ENCODE data around the gene SLC44A5.
"Not testable (repeated sequence)": the region's sequence is repeated elsewhere in the genome, so short reads cannot be mapped to it uniquely, and the experiment has no call there.

SLC44A5 gene

DNA sequence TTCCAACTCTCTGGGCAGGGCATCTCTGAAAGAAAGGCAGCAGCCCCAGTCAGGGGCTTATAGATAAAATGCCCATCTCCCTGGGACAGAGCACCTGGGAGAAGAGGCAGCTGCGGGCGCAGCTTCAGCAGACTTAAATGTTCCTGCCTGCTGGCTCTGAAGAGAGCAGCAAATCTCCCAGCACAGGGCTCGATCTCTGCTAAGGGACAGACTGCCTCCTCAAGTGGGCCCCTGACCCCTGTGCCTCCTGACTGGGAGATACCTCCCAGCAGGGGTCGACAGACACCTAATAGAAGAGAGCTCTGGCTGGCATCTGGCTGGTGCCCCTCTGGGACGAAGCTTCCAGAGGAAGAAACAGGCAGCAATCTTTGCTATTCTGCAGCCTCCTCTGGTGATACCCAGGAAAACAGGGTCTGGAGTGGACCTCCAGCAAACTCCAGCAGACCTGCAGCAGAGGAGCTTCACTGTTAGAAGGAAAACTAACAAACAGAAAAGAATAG is 207.7 kb downstream of the SLC44A5 start:
- not testable (repeated sequence) for H3K27ac ChIP-seq (ENCODE audit: low read depth, low read length); H3K9ac ChIP-seq (ENCODE audit: low read depth, low read length); H3K9me3 ChIP-seq (ENCODE audit: insufficient read depth, low read depth, low read length); H3K4me1 ChIP-seq (ENCODE audit: insufficient read depth, low read length); H3K4me3 ChIP-seq (ENCODE audit: low read length); H3K36me3 ChIP-seq (ENCODE audit: insufficient read depth, low read length); H3K27me3 ChIP-seq (ENCODE audit: insufficient read depth, low read length)
- 93% methylated on average over 5 of the region's 5 CpGs for WGBS

DNA sequence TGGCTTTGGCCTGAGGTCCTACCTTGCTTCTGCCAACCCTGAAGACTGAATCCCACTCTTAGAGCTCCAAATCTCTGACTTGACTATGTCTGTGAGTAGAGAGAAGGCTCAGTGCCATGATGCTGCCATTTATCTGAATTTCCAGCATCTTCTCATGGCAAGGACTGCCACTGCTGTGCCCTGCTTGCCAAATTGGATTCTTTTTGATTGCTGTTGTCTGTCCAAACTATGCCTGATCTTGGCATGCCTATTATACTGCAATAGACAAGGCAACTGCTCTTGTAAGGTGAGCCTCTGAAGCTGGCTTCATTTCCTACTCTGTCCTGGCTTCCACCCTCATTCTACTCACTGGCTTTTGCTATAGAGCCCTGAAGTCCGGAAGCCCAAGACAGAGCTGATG is 210.2 kb downstream of the SLC44A5 start:
- Histone ChIP-seq H3K27me3 (ENCODE audit: insufficient read depth, low read length) (no peaks in the 10 kb centered on the region), H3K4me1 (ENCODE audit: insufficient read depth, low read length) (no peaks in the 10 kb centered on the region), H3K4me3 (ENCODE audit: low read length) (no peak overlapping the region), H3K9me3 (ENCODE audit: insufficient read depth, low read depth, low read length) (no peaks in the 10 kb centered on the region), H3K27ac (ENCODE audit: low read depth, low read length) (no peak overlapping the region), H3K36me3 (ENCODE audit: insufficient read depth, low read length) (no peaks in the 10 kb centered on the region), H3K9ac (ENCODE audit: low read depth, low read length) (no peak overlapping the region)
- 100% methylated on average over 1 of the region's 1 CpG for WGBS

DNA sequence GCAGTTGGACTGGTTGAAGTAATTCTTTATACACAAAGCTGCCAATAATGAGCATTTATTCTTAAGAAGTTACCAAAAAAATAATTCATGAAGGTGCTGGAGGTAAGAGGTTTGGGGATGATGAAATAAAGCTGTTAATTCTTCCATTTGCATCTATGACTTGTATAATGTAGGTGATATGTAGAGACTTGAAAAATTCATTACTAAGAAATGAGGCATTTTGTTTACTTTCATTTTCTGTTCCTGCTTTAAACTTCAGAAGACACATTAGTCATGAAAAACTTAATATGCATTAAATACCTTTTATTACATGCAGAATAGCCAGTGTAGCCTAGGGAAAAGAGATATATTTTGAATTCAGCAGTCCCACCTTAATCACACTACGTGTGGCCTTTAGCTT is 214.2 kb downstream of the SLC44A5 start:
- no peaks in the 10 kb centered on the region for H3K27me3 ChIP-seq (ENCODE audit: insufficient read depth, low read length)
- no peak overlapping the region for H3K4me3 ChIP-seq (ENCODE audit: low read length)
- H3K9me3 ChIP-seq (ENCODE audit: insufficient read depth, low read depth, low read length) = peaks cover 7% of the 10 kb centered on the region; the same call in 1 of the 2 replicates
- 100% methylated on average over 1 of the region's 1 CpG for WGBS
- no peak overlapping the region for H3K27ac ChIP-seq (ENCODE audit: low read depth, low read length)
- H3K9ac ChIP-seq (ENCODE audit: low read depth, low read length) = no peak overlapping the region
- no peaks in the 10 kb centered on the region for H3K4me1 ChIP-seq (ENCODE audit: insufficient read depth, low read length)
- no peaks in the 10 kb centered on the region for H3K36me3 ChIP-seq (ENCODE audit: insufficient read depth, low read length)

DNA sequence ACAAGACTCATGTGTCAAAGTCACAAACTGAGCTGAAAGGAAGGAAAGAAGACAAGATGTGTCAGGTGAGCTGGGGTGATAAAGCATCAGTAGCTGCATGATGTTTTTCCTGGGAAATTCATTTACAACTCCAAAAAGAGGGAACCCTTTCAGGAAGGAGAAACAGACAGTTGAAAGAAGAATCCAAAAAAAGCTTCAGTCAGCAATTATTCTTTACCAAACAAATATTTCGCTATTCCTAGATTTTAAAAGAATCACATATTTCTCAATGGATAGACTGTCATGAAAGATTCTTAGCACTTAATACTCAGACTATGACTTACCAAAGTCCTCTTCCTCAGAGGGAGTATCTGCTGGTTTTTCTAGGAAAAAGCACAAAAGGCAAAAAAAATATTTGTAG is 214.7 kb downstream of the SLC44A5 start:
- 100% methylated on average over 1 of the region's 1 CpG for WGBS
- Histone ChIP-seq H3K4me1 (ENCODE audit: insufficient read depth, low read length) (no peaks in the 10 kb centered on the region), H3K9ac (ENCODE audit: low read depth, low read length) (no peak overlapping the region), H3K36me3 (ENCODE audit: insufficient read depth, low read length) (no peaks in the 10 kb centered on the region), H3K9me3 (ENCODE audit: insufficient read depth, low read depth, low read length) (peaks cover 11% of the 10 kb centered on the region; the same call in 1 of the 2 replicates), H3K4me3 (ENCODE audit: low read length) (no peak overlapping the region), H3K27me3 (ENCODE audit: insufficient read depth, low read length) (no peaks in the 10 kb centered on the region), H3K27ac (ENCODE audit: low read depth, low read length) (no peak overlapping the region)

DNA sequence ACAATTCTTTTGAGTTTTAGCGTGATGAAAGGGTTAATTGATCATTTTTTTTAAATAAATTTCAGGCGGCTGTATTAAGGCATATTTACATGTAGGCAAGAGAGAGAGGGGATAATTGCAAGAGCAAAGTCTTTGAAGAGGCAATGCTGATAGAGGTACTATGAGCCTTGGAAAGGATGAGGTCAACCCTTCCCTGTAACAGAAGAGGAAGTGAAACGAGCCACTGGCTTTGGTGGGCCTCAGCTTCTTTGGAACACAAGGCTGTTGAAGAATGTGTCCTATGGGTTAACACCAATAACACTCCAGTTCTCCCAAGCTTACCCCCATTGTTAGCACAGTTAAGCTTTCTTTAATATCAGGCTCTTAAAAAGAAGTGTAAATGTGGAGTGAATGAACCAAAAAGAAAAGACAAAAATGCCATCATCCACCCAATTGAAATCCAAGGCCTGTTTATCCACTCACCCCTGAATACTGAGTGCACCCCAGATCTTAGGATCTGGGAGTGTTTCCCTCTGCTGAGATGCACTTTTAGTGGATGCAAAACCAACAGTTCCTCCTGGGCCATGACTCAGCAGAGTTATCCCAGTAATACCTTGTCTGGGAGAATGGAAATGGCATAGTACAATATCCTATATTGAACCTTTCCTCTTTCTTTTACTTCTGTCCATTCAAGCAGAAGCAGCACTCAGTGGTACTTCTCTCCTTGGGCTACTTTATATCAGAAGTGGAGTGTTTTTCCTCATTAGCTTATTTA is 216.4 kb downstream of the SLC44A5 start:
- H3K4me1 ChIP-seq (ENCODE audit: insufficient read depth, low read length) = no peaks in the 10 kb centered on the region
- 96% methylated on average over 2 of the region's 3 CpGs for WGBS
- peaks cover 21% of the 10 kb centered on the region; the same call in 1 of the 2 replicates for H3K9me3 ChIP-seq (ENCODE audit: insufficient read depth, low read depth, low read length)
- no peaks in the 10 kb centered on the region for H3K27me3 ChIP-seq (ENCODE audit: insufficient read depth, low read length)
- H3K27ac ChIP-seq (ENCODE audit: low read depth, low read length) = no peak overlapping the region
- no peak overlapping the region for H3K4me3 ChIP-seq (ENCODE audit: low read length)
- no peak overlapping the region for H3K9ac ChIP-seq (ENCODE audit: low read depth, low read length)
- H3K36me3 ChIP-seq (ENCODE audit: insufficient read depth, low read length) = no peaks in the 10 kb centered on the region

DNA sequence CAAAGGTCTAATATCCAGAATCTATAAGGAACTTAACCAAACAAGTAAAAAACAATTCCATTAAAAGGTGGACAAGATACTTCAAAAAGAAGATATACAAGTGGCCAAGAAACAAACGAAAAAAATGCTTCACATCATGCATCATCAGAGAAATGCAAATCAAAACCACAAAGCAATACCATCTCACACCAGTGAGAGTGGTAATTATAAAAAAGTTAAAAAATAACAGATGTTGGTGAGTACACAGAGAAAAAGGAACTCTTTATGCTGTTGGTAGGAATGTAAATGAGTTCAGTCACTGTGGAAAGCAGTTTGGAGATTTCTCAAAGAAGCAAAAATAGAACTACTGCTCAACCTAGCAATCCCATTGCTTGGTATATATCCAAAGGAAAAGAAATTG is 218.6 kb downstream of the SLC44A5 start:
- H3K27me3 ChIP-seq (ENCODE audit: insufficient read depth, low read length) = no peaks in the 10 kb centered on the region
- H3K9me3 ChIP-seq (ENCODE audit: insufficient read depth, low read depth, low read length) = peaks cover 34% of the 10 kb centered on the region; the same call in 1 of the 2 replicates
- no peaks in the 10 kb centered on the region for H3K36me3 ChIP-seq (ENCODE audit: insufficient read depth, low read length)
- H3K9ac ChIP-seq (ENCODE audit: low read depth, low read length) = no peak overlapping the region
- H3K4me3 ChIP-seq (ENCODE audit: low read length) = no peak overlapping the region
- H3K4me1 ChIP-seq (ENCODE audit: insufficient read depth, low read length) = no peaks in the 10 kb centered on the region
- no CpG with 5 or more reads among the region's 1 CpG for WGBS
- H3K27ac ChIP-seq (ENCODE audit: low read depth, low read length) = no peak overlapping the region

DNA sequence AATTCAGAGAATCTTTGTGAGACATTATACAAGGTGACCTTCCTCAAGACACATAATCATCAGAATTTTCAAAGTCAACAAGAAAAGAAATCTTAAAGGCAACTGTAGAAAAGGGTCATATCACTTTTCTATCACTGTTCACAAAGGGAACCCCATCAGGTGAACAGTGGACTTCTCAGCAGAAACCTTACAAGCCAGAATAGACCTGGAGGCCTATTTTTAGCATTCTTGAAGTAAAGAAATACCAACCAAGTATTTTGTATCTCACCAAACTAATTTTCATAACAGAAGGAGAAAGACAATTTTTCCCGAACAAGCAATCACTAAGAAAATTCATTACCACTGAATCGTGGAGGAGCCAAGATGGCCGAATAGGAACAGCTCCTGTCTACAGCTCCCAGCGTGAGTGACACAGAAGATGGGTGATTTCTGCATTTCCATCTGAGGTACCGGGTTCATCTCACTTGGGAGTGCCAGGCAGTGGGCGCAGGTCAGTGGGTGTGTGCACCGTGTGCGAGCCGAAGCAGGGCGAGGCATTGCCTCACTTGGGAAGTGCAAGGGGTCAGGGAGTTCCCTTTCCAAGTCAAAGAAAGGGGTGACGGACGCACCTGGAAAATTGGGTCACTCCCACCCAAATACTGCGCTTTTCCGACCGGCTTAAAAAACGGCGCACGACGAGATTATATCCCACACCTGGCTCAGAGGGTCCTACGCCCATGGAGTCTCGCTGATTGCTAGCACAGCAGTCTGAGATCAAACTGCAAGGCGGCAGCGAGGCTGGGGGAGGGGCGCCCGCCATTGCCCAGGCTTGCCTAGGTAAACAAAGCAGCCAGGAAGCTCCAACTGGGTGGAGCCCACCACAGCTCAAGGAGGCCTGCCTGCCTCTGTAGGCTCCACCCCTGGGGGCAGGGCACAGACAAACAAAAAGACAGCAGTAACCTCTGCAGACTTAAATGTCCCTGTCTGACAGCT is 235.2 kb downstream of the SLC44A5 start:
- not testable (repeated sequence) for H3K27me3 ChIP-seq (ENCODE audit: insufficient read depth, low read length); H3K9me3 ChIP-seq (ENCODE audit: insufficient read depth, low read depth, low read length); H3K36me3 ChIP-seq (ENCODE audit: insufficient read depth, low read length)
- 23% methylated on average over 23 of the region's 25 CpGs for WGBS
- Histone ChIP-seq H3K4me1 (ENCODE audit: insufficient read depth, low read length) (peaks cover 24% of the 10 kb centered on the region), H3K9ac (ENCODE audit: low read depth, low read length) (peak overlapping the region; percentile 74), H3K27ac (ENCODE audit: low read depth, low read length) (peak overlapping the region; percentile 44; the same call in 1 of the 2 replicates), H3K4me3 (ENCODE audit: low read length) (peak overlapping the region; percentile 61)

DNA sequence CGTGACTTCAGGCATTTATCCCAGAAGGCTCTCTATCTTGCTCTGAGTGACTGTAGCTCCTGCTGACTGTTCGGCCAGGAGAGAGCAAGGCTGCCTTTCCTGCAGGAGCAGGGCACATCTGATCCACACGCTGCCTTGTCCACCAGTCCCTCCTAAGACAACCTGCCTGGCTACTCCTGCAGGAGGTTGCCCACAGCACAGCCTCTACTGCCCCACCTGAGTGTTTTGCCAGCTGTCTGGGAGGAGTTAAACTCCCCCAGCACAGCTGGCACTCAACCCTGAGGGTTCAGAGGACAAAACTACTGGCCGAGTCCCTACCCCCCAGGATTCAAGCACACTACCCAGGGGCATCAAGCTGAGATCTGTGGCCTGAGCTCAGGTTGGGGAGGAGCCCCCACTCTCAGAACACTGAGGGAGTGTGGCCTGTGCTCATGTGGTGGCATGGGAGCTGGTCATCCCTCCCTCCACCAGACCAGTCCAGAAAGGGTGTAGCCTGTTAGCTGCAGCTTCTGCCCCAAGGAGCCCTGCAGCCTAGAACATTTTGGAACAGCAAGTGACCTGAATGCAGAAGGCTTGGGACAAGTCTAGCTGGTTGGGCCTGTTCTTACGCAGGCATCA is 237.3 kb downstream of the SLC44A5 start:
- H3K4me1 ChIP-seq (ENCODE audit: insufficient read depth, low read length) = peaks cover 24% of the 10 kb centered on the region
- 92% methylated on average over 5 of the region's 5 CpGs for WGBS
- no peaks in the 10 kb centered on the region for H3K36me3 ChIP-seq (ENCODE audit: insufficient read depth, low read length)
- H3K9me3 ChIP-seq (ENCODE audit: insufficient read depth, low read depth, low read length) = no peaks in the 10 kb centered on the region
- no peak overlapping the region for H3K27ac ChIP-seq (ENCODE audit: low read depth, low read length)
- H3K4me3 ChIP-seq (ENCODE audit: low read length) = no peak overlapping the region
- H3K9ac ChIP-seq (ENCODE audit: low read depth, low read length) = no peak overlapping the region
- no peaks in the 10 kb centered on the region for H3K27me3 ChIP-seq (ENCODE audit: insufficient read depth, low read length)

DNA sequence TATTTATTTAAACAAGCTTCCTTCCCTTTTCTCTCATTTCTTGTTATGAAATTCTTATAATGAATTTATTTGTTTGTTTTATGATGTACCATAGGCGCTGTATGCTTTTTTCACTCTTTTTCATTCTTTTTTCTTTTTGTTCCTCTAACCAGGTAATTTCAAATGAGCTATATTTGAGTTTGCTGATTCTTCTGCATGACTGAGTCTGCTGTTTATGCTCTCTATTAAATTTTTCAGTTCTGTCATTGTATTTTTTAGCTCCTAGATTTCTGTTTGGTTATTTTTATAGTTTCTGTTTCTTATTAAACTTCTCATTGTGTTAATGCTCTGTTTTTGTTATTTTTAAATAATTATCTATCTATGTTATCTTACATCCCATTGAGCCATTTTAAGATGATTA is 244.3 kb downstream of the SLC44A5 start:
- no peak overlapping the region for H3K9ac ChIP-seq (ENCODE audit: low read depth, low read length)

DNA sequence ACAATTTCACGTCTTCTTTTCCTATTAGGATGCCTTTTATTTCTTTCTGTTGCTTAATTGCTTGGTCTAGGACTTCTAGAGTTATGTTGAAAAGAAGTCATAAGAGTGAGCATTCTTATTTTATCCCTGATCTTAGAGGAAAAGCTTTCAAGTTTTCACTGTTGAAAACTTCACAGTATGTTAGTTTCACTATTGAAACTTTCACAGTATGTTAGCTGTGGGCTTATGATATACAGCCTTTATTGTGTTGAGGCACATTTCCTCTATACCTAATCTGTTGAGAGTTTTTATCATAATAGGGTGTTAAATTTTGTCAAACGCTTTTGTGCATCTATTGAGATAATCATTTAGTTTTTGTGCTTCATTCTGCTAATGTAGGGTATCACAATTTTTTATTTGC is 249.7 kb downstream of the SLC44A5 start:
- 100% methylated on average over 1 of the region's 2 CpGs for WGBS
- Histone ChIP-seq H3K4me3 (ENCODE audit: low read length) (no peak overlapping the region), H3K27me3 (ENCODE audit: insufficient read depth, low read length) (no peaks in the 10 kb centered on the region), H3K36me3 (ENCODE audit: insufficient read depth, low read length) (no peaks in the 10 kb centered on the region), H3K4me1 (ENCODE audit: insufficient read depth, low read length) (no peaks in the 10 kb centered on the region), H3K27ac (ENCODE audit: low read depth, low read length) (no peak overlapping the region), H3K9ac (ENCODE audit: low read depth, low read length) (no peak overlapping the region), H3K9me3 (ENCODE audit: insufficient read depth, low read depth, low read length) (peaks cover 8% of the 10 kb centered on the region; the same call in 1 of the 2 replicates)

More for the DNA sequence above, 244.3 kb downstream of the SLC44A5 start:
- Histone ChIP-seq H3K27me3 (ENCODE audit: insufficient read depth, low read length) (no peaks in the 10 kb centered on the region), H3K36me3 (ENCODE audit: insufficient read depth, low read length) (no peaks in the 10 kb centered on the region), H3K4me3 (ENCODE audit: low read length) (no peak overlapping the region), H3K9me3 (ENCODE audit: insufficient read depth, low read depth, low read length) (peaks cover 12% of the 10 kb centered on the region; the same call in 1 of the 2 replicates), H3K4me1 (ENCODE audit: insufficient read depth, low read length) (peaks cover 7% of the 10 kb centered on the region; the same call in 1 of the 2 replicates), H3K27ac (ENCODE audit: low read depth, low read length) (no peak overlapping the region)
- WGBS = no CpG with 5 or more reads among the region's 1 CpG

DNA sequence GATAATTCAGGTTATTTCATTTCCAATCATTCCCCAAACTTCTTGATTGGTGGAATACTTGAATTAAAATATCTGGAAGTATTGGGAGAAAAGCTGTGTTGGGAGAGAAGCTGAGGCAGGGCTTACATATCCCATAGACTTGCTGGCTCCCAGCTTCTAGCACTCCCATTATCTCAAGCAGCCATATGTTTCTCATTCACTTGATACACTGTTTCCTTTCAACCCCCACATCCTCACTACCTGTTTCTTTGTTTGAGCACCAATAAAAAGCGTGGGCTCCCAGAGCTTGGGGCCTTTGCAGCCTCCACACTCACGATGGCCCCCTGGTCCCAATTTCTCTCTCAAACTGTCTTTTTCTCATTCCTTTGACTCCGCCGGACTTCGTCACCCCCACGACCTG is 256.6 kb downstream of the SLC44A5 start:
- H3K27me3 ChIP-seq (ENCODE audit: insufficient read depth, low read length); H3K4me3 ChIP-seq (ENCODE audit: low read length): not testable (repeated sequence)
- 94% methylated on average over 6 of the region's 6 CpGs for WGBS

More for the DNA sequence above, 256.6 kb downstream of the SLC44A5 start:
- H3K9ac ChIP-seq (ENCODE audit: low read depth, low read length); H3K4me1 ChIP-seq (ENCODE audit: insufficient read depth, low read length); H3K9me3 ChIP-seq (ENCODE audit: insufficient read depth, low read depth, low read length); H3K36me3 ChIP-seq (ENCODE audit: insufficient read depth, low read length); H3K27ac ChIP-seq (ENCODE audit: low read depth, low read length): not testable (repeated sequence)
